ENCODE measurements around the gene NMRAL1.

Gene NMRAL1

GRCh38 chr16:4489030-4489429, 14.6 kb upstream of the NMRAL1 start:
- Mint-ChIP-seq H3K27ac (peak overlapping the region in 2 of 3 experiments; percentile 43 to 83), H3K27me3 (ENCODE audit: low read depth) (no peaks in the 10 kb centered on the region), H3K36me3 (ENCODE audit: low read depth) (peaks cover 16% of the 10 kb centered on the region), H3K9me3 (no peaks in the 10 kb centered on the region), H3K4me1 (peaks cover 6% of the 10 kb centered on the region), H3K4me3 (no peak overlapping the region)
- TF ChIP-seq CTCF (IDR thresholded peaks at IDR 0.05; ENCODE audit: unreplicated experiment in 3 of 3): no peak

- H3K27ac Mint-ChIP-seq: peak overlapping the region; percentile 43 to 83 (median 73)
- peaks cover 16% of the 10 kb centered on the region for H3K36me3 Mint-ChIP-seq (ENCODE audit: low read depth)
- H3K4me3 Mint-ChIP-seq: no peak overlapping the region
- H3K4me1 Mint-ChIP-seq: peaks cover 6% of the 10 kb centered on the region
- H3K27me3 Mint-ChIP-seq (ENCODE audit: low read depth): no peaks in the 10 kb centered on the region
- H3K9me3 Mint-ChIP-seq: no peaks in the 10 kb centered on the region
- no peak for TF ChIP-seq CTCF (IDR thresholded peaks at IDR 0.05; ENCODE audit: unreplicated experiment in 3 of 3)
Measured at GRCh38 chr16:4488499-4488967, 14.1 kb upstream of the NMRAL1 start.

GRCh38 chr16:4487955-4488498, 13.6 kb upstream of the NMRAL1 start:
- Mint-ChIP-seq H3K27me3 (ENCODE audit: low read depth) (no peaks in the 10 kb centered on the region), H3K4me3 (no peak overlapping the region), H3K9me3 (no peaks in the 10 kb centered on the region), H3K27ac (peak overlapping the region; percentile 43 to 83 (median 73)), H3K4me1 (peaks cover 6% of the 10 kb centered on the region), H3K36me3 (ENCODE audit: low read depth) (peaks cover 20% of the 10 kb centered on the region)
- no peak for TF ChIP-seq CTCF (IDR thresholded peaks at IDR 0.05; ENCODE audit: unreplicated experiment in 3 of 3)

- H3K4me1 Mint-ChIP-seq: peaks cover 6% of the 10 kb centered on the region
- H3K27me3 Mint-ChIP-seq (ENCODE audit: low read depth): no peaks in the 10 kb centered on the region
- no peaks in the 10 kb centered on the region for H3K9me3 Mint-ChIP-seq
- H3K4me3 Mint-ChIP-seq: no peak overlapping the region
- peaks cover 23% of the 10 kb centered on the region for H3K36me3 Mint-ChIP-seq (ENCODE audit: low read depth)
- no peak for TF ChIP-seq CTCF (IDR thresholded peaks at IDR 0.05; ENCODE audit: unreplicated experiment in 3 of 3)
- H3K27ac Mint-ChIP-seq: no peak overlapping the region
Measured at GRCh38 chr16:4486126-4486893, 11.9 kb upstream of the NMRAL1 start.

GRCh38 chr16:4481963-4482362, 7.5 kb upstream of the NMRAL1 start:
- Mint-ChIP-seq H3K4me3 (no peak overlapping the region), H3K27ac (peak overlapping the region in 1 of 3 experiments; percentile 1), H3K36me3 (ENCODE audit: low read depth) (peaks cover 17% of the 10 kb centered on the region), H3K9me3 (no peaks in the 10 kb centered on the region), H3K4me1 (peaks cover 5% of the 10 kb centered on the region), H3K27me3 (ENCODE audit: low read depth) (no peaks in the 10 kb centered on the region)
- no peak for TF ChIP-seq CTCF (IDR thresholded peaks at IDR 0.05; ENCODE audit: unreplicated experiment in 3 of 3)
